K562 (cell line): Measurements from ENCODE around the gene CAPN10. TPM values are rescaled to one million over a fixed set of nuclear protein-coding genes. Genes with fewer than 3 reads are reported as not detected.

Experiments
- polyA plus RNA-seq, 8 experiments: library from polyadenylated mRNA; depleted of rRNA in 4 of 8; stranded (reverse) in 5 of 8; unstranded in 3 of 8; fragments of >200 nt; fragmentation: Nextera tagmentation in 2 of 8; fragmentation: Illumina TruSeq in 1 of 8; extraction: Ambion mirVana in 2 of 8; extraction: Trizol in 1 of 8; gene quantifications; 2 replicates each; pipeline versions ENCODE4 v1.2.1 to v1.2.3, GENCODE V29; 2011 to 2014; ENCODE audit warnings: inconsistent platforms in 1 of 8, missing spikeins in 1 of 8
- total RNA-seq, 7 experiments: library from RNA; depleted of rRNA in 6 of 7; stranded (reverse); fragments of >200 nt in 6 of 7; fragmentation: Illumina TruSeq in 2 of 7; extraction: Trizol in 2 of 7; gene quantifications; 2 replicates each; pipeline versions ENCODE4 v1.2.1 to v1.2.3, GENCODE V29; 2011 to 2021; ENCODE audit warnings: low replicate concordance in 1 of 7

Gene CAPN10
- total and polyA plus RNA-seq, 9 of the 15 experiments (the other 6 are each of a cell fraction or from before 2014, with no cell fraction given): 0.08 to 26.1 (median 8.4) TPM

Other genes with a start within 250 kb of the CAPN10 start
Only the 7 nearest of the 8 such genes appear.
- gene GPC1, start 151.1 kb upstream of the CAPN10 start, total RNA-seq (2014; rRNA removed): 0.24 TPM in 1 of 2 replicates, not detected in the other
- 0.07 and 0.26 TPM in 2 replicates for gene GPC1, start 151.1 kb upstream of the CAPN10 start, total RNA-seq (2014; rRNA removed; fragmentation: Illumina TruSeq; extraction: Trizol)
- 0.11 and 0.14 TPM in 2 replicates for gene GPC1, start 151.1 kb upstream of the CAPN10 start, total RNA-seq (2015; rRNA removed; fragmentation: Illumina TruSeq; extraction: Trizol)
- gene GPC1, start 151.1 kb upstream of the CAPN10 start, total RNA-seq (2021): 0.78 and 0.82 TPM in 2 replicates
- gene GPC1, start 151.1 kb upstream of the CAPN10 start, polyA plus RNA-seq (2011; rRNA removed): 0.13 and 0.30 TPM in 2 replicates
- 0.15 and 0.37 TPM in 2 replicates for gene GPC1, start 151.1 kb upstream of the CAPN10 start, polyA plus RNA-seq (2014; fragmentation: Illumina TruSeq; extraction: Trizol)
- gene GPC1, start 151.1 kb upstream of the CAPN10 start, polyA plus RNA-seq (2014; fragmentation: Nextera tagmentation; extraction: Ambion mirVana): not detected
- 0.08 and 0.32 TPM in 2 replicates for gene GPC1, start 151.1 kb upstream of the CAPN10 start, polyA plus RNA-seq (2014; rRNA removed)
- 7.7 and 8.2 TPM in 2 replicates for gene ANKMY1, start 28.7 kb upstream of the CAPN10 start, total RNA-seq (2014; rRNA removed)
- 4.4 and 6.4 TPM in 2 replicates for gene ANKMY1, start 28.7 kb upstream of the CAPN10 start, total RNA-seq (2014; rRNA removed; fragmentation: Illumina TruSeq; extraction: Trizol)
- 10.7 and 12.3 TPM in 2 replicates for gene ANKMY1, start 28.7 kb upstream of the CAPN10 start, total RNA-seq (2015; rRNA removed; fragmentation: Illumina TruSeq; extraction: Trizol)
- 15.1 and 16.0 TPM in 2 replicates for gene ANKMY1, start 28.7 kb upstream of the CAPN10 start, total RNA-seq (2021)
- 13.0 and 18.7 TPM in 2 replicates for gene ANKMY1, start 28.7 kb upstream of the CAPN10 start, polyA plus RNA-seq (2011; rRNA removed)
- 12.4 and 13.8 TPM in 2 replicates for gene ANKMY1, start 28.7 kb upstream of the CAPN10 start, polyA plus RNA-seq (2014; fragmentation: Illumina TruSeq; extraction: Trizol)
- under 1 TPM; 0.75 to 0.87 TPM for gene ANKMY1, start 28.7 kb upstream of the CAPN10 start, polyA plus RNA-seq (2014; fragmentation: Nextera tagmentation; extraction: Ambion mirVana)
- 11.7 and 11.9 TPM in 2 replicates for gene ANKMY1, start 28.7 kb upstream of the CAPN10 start, polyA plus RNA-seq (2014; rRNA removed)
- 5.1 and 5.6 TPM in 2 replicates for gene DUSP28, start 26.4 kb upstream of the CAPN10 start, total RNA-seq (2014; rRNA removed)
- 4.2 and 5.8 TPM in 2 replicates for gene DUSP28, start 26.4 kb upstream of the CAPN10 start, total RNA-seq (2014; rRNA removed; fragmentation: Illumina TruSeq; extraction: Trizol)
- gene DUSP28, start 26.4 kb upstream of the CAPN10 start, total RNA-seq (2015; rRNA removed; fragmentation: Illumina TruSeq; extraction: Trizol): 3.6 and 4.3 TPM in 2 replicates
- 3.3 and 6.3 TPM in 2 replicates for gene DUSP28, start 26.4 kb upstream of the CAPN10 start, total RNA-seq (2021)
- 7.5 and 8.1 TPM in 2 replicates for gene DUSP28, start 26.4 kb upstream of the CAPN10 start, polyA plus RNA-seq (2011; rRNA removed)
- gene DUSP28, start 26.4 kb upstream of the CAPN10 start, polyA plus RNA-seq (2014; fragmentation: Illumina TruSeq; extraction: Trizol): 4.1 and 4.7 TPM in 2 replicates
- gene DUSP28, start 26.4 kb upstream of the CAPN10 start, polyA plus RNA-seq (2014; fragmentation: Nextera tagmentation; extraction: Ambion mirVana): 1 to 10 TPM; 2.8 to 4.2 TPM
- 4.7 and 5.4 TPM in 2 replicates for gene DUSP28, start 26.4 kb upstream of the CAPN10 start, polyA plus RNA-seq (2014; rRNA removed)
- 15.7 and 25.3 TPM in 2 replicates for gene RNPEPL1, start 18.2 kb upstream of the CAPN10 start, total RNA-seq (2014; rRNA removed)
- gene RNPEPL1, start 18.2 kb upstream of the CAPN10 start, total RNA-seq (2014; rRNA removed; fragmentation: Illumina TruSeq; extraction: Trizol): 1.7 and 2.5 TPM in 2 replicates
- 7.0 and 7.1 TPM in 2 replicates for gene RNPEPL1, start 18.2 kb upstream of the CAPN10 start, total RNA-seq (2015; rRNA removed; fragmentation: Illumina TruSeq; extraction: Trizol)
- 38.3 and 38.7 TPM in 2 replicates for gene RNPEPL1, start 18.2 kb upstream of the CAPN10 start, total RNA-seq (2021)
- gene RNPEPL1, start 18.2 kb upstream of the CAPN10 start, polyA plus RNA-seq (2011; rRNA removed): 5.5 and 10.0 TPM in 2 replicates
- gene RNPEPL1, start 18.2 kb upstream of the CAPN10 start, polyA plus RNA-seq (2014; fragmentation: Illumina TruSeq; extraction: Trizol): 5.6 and 21.3 TPM in 2 replicates
- under 1 TPM; 0.07 to 0.45 TPM for gene RNPEPL1, start 18.2 kb upstream of the CAPN10 start, polyA plus RNA-seq (2014; fragmentation: Nextera tagmentation; extraction: Ambion mirVana)
- gene RNPEPL1, start 18.2 kb upstream of the CAPN10 start, polyA plus RNA-seq (2014; rRNA removed): 21.9 and 28.2 TPM in 2 replicates
- 0.50 TPM in 1 of 2 replicates, not detected in the other for gene GPR35, start 38.7 kb downstream of the CAPN10 start, total RNA-seq (2014; rRNA removed)
- gene GPR35, start 38.7 kb downstream of the CAPN10 start, total RNA-seq (2014; rRNA removed; fragmentation: Illumina TruSeq; extraction: Trizol): 0.07 TPM in 1 of 2 replicates, not detected in the other
- 0.29 and 0.34 TPM in 2 replicates for gene GPR35, start 38.7 kb downstream of the CAPN10 start, total RNA-seq (2015; rRNA removed; fragmentation: Illumina TruSeq; extraction: Trizol)
- gene GPR35, start 38.7 kb downstream of the CAPN10 start, total RNA-seq (2021): 0.20 and 0.33 TPM in 2 replicates
- gene GPR35, start 38.7 kb downstream of the CAPN10 start, polyA plus RNA-seq (2011; rRNA removed): 0.04 and 0.19 TPM in 2 replicates
- 0.08 TPM in 1 of 2 replicates, not detected in the other for gene GPR35, start 38.7 kb downstream of the CAPN10 start, polyA plus RNA-seq (2014; fragmentation: Illumina TruSeq; extraction: Trizol)
- not detected for gene GPR35, start 38.7 kb downstream of the CAPN10 start, polyA plus RNA-seq (2014; fragmentation: Nextera tagmentation; extraction: Ambion mirVana)
- 0.12 and 0.29 TPM in 2 replicates for gene GPR35, start 38.7 kb downstream of the CAPN10 start, polyA plus RNA-seq (2014; rRNA removed)
- gene AQP12B, start 96.2 kb downstream of the CAPN10 start, total RNA-seq (2014; rRNA removed): not detected in 2 replicates
- not detected in 2 replicates for gene AQP12B, start 96.2 kb downstream of the CAPN10 start, total RNA-seq (2014; rRNA removed; fragmentation: Illumina TruSeq; extraction: Trizol)
- gene AQP12B, start 96.2 kb downstream of the CAPN10 start, total RNA-seq (2015; rRNA removed; fragmentation: Illumina TruSeq; extraction: Trizol): not detected in 2 replicates
- gene AQP12B, start 96.2 kb downstream of the CAPN10 start, total RNA-seq (2021): not detected in 2 replicates
- not detected in 2 replicates for gene AQP12B, start 96.2 kb downstream of the CAPN10 start, polyA plus RNA-seq (2011; rRNA removed)
- not detected in 2 replicates for gene AQP12B, start 96.2 kb downstream of the CAPN10 start, polyA plus RNA-seq (2014; fragmentation: Illumina TruSeq; extraction: Trizol)
- not detected for gene AQP12B, start 96.2 kb downstream of the CAPN10 start, polyA plus RNA-seq (2014; fragmentation: Nextera tagmentation; extraction: Ambion mirVana)
- not detected in 2 replicates for gene AQP12B, start 96.2 kb downstream of the CAPN10 start, polyA plus RNA-seq (2014; rRNA removed)
- gene AQP12A, start 105.1 kb downstream of the CAPN10 start, total RNA-seq (2014; rRNA removed): not detected in 2 replicates
- gene AQP12A, start 105.1 kb downstream of the CAPN10 start, total RNA-seq (2014; rRNA removed; fragmentation: Illumina TruSeq; extraction: Trizol): not detected in 2 replicates
- not detected in 2 replicates for gene AQP12A, start 105.1 kb downstream of the CAPN10 start, total RNA-seq (2015; rRNA removed; fragmentation: Illumina TruSeq; extraction: Trizol)
- gene AQP12A, start 105.1 kb downstream of the CAPN10 start, total RNA-seq (2021): not detected in 2 replicates
- not detected in 2 replicates for gene AQP12A, start 105.1 kb downstream of the CAPN10 start, polyA plus RNA-seq (2011; rRNA removed)
- not detected in 2 replicates for gene AQP12A, start 105.1 kb downstream of the CAPN10 start, polyA plus RNA-seq (2014; fragmentation: Illumina TruSeq; extraction: Trizol)
- gene AQP12A, start 105.1 kb downstream of the CAPN10 start, polyA plus RNA-seq (2014; fragmentation: Nextera tagmentation; extraction: Ambion mirVana): not detected
- not detected in 2 replicates for gene AQP12A, start 105.1 kb downstream of the CAPN10 start, polyA plus RNA-seq (2014; rRNA removed)